Duodenal mucosa (tissue), 2 donors: ENCODE data around the gene IL18R1.

Experiments
- H3K27ac ChIP-seq: one replicate; pipeline ENCODE4 v1.7.0; 2013; ENCODE audit warnings: low read depth, low read length
- H3K27me3 ChIP-seq, 2 donors: one replicate each; pipeline ENCODE4 v1.7.0; 2013; ENCODE audit warnings: low read length in 2 of 2, control low read depth in 1 of 2; ENCODE audit not compliant: insufficient read depth in 2 of 2, control insufficient read depth in 1 of 2
- H3K36me3 ChIP-seq, 2 donors: one replicate each; pipeline ENCODE4 v1.7.0; 2013; ENCODE audit warnings: low read length in 2 of 2, control low read depth in 1 of 2; ENCODE audit not compliant: insufficient read depth in 2 of 2, control insufficient read depth in 1 of 2
- H3K4me1 ChIP-seq, 2 donors: one replicate each; pipeline ENCODE4 v1.7.0; 2013; ENCODE audit warnings: low read length in 2 of 2, control low read depth in 1 of 2; ENCODE audit not compliant: insufficient read depth in 2 of 2, control insufficient read depth in 1 of 2
- H3K4me3 ChIP-seq, 2 donors: one replicate each; pipeline ENCODE4 v1.7.0; 2013; ENCODE audit warnings: low read length in 2 of 2, low read depth in 1 of 2
- H3K9ac ChIP-seq, 2 donors: one replicate each; pipeline ENCODE4 v1.7.0; 2013; ENCODE audit warnings: low read length in 2 of 2, low read depth in 1 of 2
- H3K9me3 ChIP-seq, 2 donors: one replicate each; pipeline ENCODE4 v1.7.0; 2013; ENCODE audit warnings: low read length in 2 of 2, control low read depth in 1 of 2; ENCODE audit not compliant: control insufficient read depth in 1 of 2

Gene IL18R1

DNA sequence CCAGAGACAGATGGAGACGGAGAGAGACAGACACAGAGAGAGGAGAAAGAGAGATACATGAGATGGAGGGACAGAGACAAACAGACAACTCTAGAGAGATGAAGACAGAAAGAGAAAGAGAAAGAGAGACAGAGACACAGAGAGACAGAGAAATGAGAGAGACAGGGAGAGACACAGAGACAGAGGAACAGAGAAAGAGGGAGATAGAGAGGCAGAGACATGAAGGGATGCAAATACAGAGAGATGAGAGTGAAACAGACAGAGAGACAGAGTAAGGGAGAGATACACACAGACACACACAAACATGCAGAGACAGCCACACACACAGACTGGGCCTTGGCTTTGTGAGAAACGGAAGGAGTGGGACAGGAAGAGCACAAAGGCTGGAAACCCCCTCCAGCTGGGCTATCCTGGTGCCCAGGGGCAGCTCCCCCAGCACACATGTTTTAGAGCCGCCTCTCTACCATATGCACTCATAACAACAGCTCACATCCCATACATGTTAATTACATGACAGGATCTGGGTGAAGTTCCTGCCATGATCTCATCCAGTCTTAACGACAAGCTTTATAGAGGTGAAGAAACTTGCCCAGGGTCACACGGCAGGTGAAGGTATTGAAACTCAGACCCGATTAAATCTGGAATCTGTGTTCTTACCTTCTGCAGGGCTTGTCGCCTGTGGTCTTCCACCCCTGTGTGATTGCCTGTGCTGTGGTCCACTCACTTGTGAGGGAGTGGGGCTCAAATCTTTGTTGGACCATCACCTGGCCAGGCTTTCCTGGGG lies 32.4 kb downstream of the IL18R1 start:
- Histone ChIP-seq H3K9me3 (peaks cover 0 to 12% of the 10 kb centered on the region in 2 donors), H3K4me1 (no peaks in the 10 kb centered on the region), H3K9ac (no peak overlapping the region), H3K27me3 (no peaks in the 10 kb centered on the region), H3K27ac (no peak overlapping the region), H3K4me3 (no peak overlapping the region), H3K36me3 (peaks cover 0 to 3% of the 10 kb centered on the region in 2 donors)

DNA sequence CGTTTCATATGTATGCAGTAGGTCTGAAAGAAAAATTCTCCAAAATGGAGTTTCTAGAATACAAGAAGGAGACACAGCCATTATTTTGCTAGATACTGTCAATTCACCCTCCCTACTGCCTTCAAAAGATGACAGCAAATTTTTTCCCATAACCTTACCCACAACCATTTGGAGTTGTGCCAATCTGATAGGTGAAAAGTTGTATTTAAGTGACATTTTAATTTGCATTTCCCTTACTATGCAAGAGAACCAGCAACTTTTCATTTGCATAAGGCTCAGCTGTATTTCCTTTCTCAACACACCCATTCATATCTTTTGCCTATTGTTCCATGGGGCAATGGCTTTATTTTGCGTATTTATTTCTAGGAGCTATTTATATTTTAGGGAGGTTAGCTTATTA lies 36.0 kb downstream of the IL18R1 start:
- Histone ChIP-seq H3K9me3 (no peaks in the 10 kb centered on the region), H3K27ac (no peak overlapping the region)

DNA sequence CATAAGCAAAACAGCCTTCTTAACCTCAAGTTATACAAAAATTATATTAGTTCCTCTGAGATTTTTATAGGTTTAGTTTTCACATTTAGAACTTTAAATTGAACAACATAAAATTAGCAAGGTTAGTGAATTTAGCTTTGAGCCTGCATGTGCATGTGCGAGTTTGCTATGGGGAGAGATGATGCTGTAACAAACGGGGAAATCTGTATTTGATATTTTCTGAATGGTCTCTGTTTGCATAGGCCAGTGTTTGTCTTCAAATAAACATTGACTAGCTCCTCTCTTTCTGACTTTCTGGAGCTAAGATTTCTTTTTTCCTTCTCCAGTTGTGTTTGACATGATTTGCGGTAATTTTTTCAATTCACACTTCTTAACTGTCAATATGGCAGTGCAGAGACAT lies 36.5 kb downstream of the IL18R1 start:
- Histone ChIP-seq H3K27me3 (no peaks in the 10 kb centered on the region), H3K36me3 (peaks cover 0 to 2% of the 10 kb centered on the region in 2 donors), H3K4me1 (no peaks in the 10 kb centered on the region), H3K9ac (no peak overlapping the region), H3K27ac (no peak overlapping the region), H3K4me3 (no peak overlapping the region), H3K9me3 (no peaks in the 10 kb centered on the region)

More for the DNA sequence above, 36.0 kb downstream of the IL18R1 start:
- Histone ChIP-seq H3K27me3 (no peaks in the 10 kb centered on the region), H3K9ac (no peak overlapping the region), H3K4me3 (no peak overlapping the region), H3K36me3 (peaks cover 0 to 3% of the 10 kb centered on the region in 2 donors), H3K4me1 (no peaks in the 10 kb centered on the region)

DNA sequence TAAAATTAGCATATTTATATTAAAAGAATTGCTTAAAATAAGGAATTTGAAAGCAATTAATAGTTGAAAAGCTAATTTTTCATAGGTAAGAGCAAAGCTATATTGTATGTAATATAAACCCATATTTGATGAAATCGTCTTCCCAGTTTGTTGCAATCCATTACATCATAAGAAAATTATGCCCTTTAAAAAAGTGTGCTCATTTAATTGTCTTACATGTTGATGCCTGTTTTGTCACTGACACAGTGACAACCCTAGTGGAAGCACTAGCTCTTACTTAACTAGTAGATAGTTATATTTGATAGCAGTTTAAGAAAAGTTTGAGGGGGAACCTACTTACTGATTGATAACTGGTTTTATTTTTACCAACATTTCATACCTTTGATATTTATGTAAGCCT lies 37.3 kb downstream of the IL18R1 start:
- Histone ChIP-seq H3K9me3 (no peaks in the 10 kb centered on the region), H3K36me3 (no peaks in the 10 kb centered on the region), H3K27ac (no peak overlapping the region), H3K27me3 (no peaks in the 10 kb centered on the region), H3K4me1 (no peaks in the 10 kb centered on the region), H3K9ac (no peak overlapping the region), H3K4me3 (no peak overlapping the region)

DNA sequence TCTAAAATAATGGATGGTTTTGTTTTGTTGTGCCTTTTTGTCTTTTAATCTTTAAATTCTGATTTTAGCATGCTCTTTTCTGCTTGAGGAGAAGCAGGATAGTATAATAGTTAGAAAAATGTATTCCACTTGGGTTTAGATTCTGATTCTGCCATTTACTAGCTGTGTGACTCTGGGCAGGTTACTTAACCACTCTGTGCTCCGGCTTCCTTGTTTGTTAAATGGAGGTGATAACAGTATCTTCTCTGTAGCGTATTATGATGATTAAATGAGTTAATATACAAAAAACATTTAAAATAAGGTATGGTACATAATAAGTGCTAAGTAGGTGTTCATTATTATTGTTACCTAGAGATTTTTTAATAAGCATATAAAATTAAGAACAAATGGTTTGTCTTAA lies 40.4 kb downstream of the IL18R1 start:
- H3K9ac ChIP-seq: no peak overlapping the region
- H3K4me3 ChIP-seq: no peak overlapping the region
- no peaks in the 10 kb centered on the region for H3K4me1 ChIP-seq
- H3K27ac ChIP-seq: no peak overlapping the region
- H3K36me3 ChIP-seq: no peaks in the 10 kb centered on the region
- H3K27me3 ChIP-seq: no peaks in the 10 kb centered on the region
- no peaks in the 10 kb centered on the region for H3K9me3 ChIP-seq

DNA sequence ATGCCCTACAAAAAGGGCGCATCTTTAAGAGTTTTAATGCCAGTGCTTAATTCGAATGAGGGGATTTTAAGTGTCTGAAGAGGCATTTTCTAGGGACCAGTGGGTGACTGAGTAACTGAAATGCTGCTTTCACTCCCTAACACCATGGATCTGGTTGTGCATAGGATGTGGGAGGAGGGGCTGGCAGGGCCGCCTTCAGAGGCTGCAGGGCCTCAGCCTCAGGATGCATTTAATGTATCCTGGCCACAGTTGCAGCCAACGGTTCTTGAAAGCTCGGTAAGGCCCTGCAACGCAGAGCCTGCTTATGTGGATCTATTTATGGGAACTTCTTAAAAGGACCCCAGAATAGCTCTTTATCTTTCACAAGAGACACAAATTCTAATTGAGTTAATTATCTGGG lies 41.6 kb downstream of the IL18R1 start:
- Histone ChIP-seq H3K4me1 (no peaks in the 10 kb centered on the region), H3K9me3 (no peaks in the 10 kb centered on the region), H3K27me3 (no peaks in the 10 kb centered on the region), H3K9ac (no peak overlapping the region), H3K4me3 (no peak overlapping the region), H3K36me3 (no peaks in the 10 kb centered on the region), H3K27ac (no peak overlapping the region)

DNA sequence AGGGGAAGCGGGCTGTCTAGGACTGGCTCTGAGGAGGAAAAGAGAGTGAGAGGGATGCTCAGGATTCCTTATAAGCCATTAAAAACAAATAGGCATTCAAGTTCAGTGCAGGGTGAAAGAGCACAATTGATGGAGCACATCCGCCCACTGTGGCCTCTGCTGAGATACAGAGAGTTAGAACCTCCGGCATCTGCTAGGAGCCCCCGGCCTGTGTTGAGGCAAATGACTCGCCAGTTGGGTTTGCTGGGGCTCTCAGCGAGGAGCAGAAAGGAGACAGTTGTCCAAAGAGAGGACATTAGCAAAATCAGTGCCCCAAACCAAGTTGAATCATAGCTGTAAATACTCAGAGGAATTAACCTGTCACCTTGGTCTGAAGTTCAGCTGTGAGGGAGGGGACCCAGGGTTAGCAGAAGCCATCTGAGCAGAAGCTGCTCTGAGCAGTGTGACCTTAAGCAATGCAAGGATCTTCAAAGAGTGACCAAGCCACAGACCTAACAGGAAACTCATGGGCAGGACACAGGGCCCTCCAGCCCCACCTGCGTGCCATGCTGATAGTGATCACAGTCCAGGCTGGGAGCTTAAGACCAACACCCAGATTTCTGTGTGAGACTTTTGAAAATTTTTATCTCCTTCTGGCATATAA lies 44.0 kb downstream of the IL18R1 start:
- Histone ChIP-seq H3K4me3 (no peak overlapping the region), H3K36me3 (no peaks in the 10 kb centered on the region), H3K9me3 (no peaks in the 10 kb centered on the region), H3K4me1 (no peaks in the 10 kb centered on the region), H3K9ac (no peak overlapping the region), H3K27me3 (no peaks in the 10 kb centered on the region), H3K27ac (no peak overlapping the region)

DNA sequence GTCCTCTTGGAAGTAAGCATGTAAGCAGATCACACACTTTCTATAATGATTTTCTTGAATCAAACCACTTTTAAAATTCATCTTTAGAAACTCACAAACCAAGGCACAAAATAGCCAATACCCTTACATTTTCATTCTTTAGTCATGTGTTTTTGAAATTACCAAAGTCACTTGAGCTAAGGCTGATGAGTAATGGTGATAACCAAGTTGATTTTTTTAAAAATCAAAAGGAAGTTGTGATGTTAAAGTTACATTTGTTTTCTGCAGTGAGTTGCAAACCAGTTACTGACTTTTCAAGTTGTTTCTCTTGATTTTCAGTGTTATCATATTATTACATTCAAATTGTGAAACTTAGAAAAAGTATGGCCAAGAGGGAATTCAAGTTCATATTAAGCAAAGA lies 45.9 kb downstream of the IL18R1 start:
- no peaks in the 10 kb centered on the region for H3K9me3 ChIP-seq
- no peaks in the 10 kb centered on the region for H3K27me3 ChIP-seq
- no peak overlapping the region for H3K4me3 ChIP-seq
- H3K9ac ChIP-seq: no peak overlapping the region
- H3K27ac ChIP-seq: no peak overlapping the region
- H3K36me3 ChIP-seq: no peaks in the 10 kb centered on the region
- no peaks in the 10 kb centered on the region for H3K4me1 ChIP-seq

DNA sequence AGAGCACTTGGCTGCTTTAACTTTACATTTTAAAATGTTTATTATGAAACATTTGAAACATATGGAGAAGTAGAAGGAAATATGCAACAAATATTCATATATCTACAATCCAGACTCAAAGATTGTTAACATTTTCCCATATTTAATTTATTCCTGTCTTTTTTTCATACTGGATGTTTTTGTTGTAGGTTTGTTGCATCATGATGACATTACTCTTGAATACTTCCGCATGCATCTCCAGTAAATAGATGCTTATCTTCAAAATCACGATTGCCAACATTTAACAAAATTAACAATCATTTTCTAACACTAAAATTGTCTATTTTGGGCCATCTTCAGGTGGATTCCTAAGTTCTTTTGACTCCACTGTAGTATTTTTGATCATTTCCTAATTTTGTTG lies 46.3 kb downstream of the IL18R1 start:
- no peaks in the 10 kb centered on the region for H3K9me3 ChIP-seq
- no peaks in the 10 kb centered on the region for H3K27me3 ChIP-seq
- H3K36me3 ChIP-seq: no peaks in the 10 kb centered on the region
- H3K4me3 ChIP-seq: no peak overlapping the region
- H3K4me1 ChIP-seq: no peaks in the 10 kb centered on the region
- H3K9ac ChIP-seq: no peak overlapping the region
- no peak overlapping the region for H3K27ac ChIP-seq

DNA sequence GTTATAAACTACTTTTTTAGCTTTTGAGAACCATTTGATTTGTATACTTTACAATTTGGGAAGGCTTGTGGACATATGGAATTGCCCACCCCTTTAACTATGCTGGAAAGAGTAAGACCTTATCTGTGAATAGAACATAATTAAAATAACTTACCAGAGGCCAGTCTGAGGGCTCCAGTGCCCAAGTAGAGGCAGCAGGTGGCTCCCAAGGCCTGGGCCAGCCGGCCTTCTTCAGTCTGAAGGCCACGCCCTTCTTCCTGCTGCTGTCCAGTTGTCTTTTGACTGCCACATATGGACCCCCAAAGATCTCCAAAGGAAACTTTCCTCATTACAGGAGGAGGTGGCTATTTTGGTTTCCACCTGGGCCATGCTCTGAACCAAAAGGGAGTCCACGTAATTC lies 55.4 kb downstream of the IL18R1 start:
- Histone ChIP-seq H3K9ac (no peak overlapping the region), H3K27me3 (no peaks in the 10 kb centered on the region), H3K36me3 (no peaks in the 10 kb centered on the region), H3K27ac (no peak overlapping the region), H3K4me3 (no peak overlapping the region), H3K9me3 (no peaks in the 10 kb centered on the region), H3K4me1 (no peaks in the 10 kb centered on the region)
